ENCODE results near the gene MBNL3.
"Not testable (repeated sequence)": the region's sequence is repeated elsewhere in the genome, so short reads cannot be mapped to it uniquely, and the experiment has no call there.

MBNL3 gene

GRCh38 chrX:132461886-132462285, 27.0 kb downstream of the MBNL3 start:
- H3K27ac ChIP-seq (ENCODE audit: low read depth in 2 of 2, low read length in 2 of 2), result no peak overlapping the region
- H3K4me3 ChIP-seq (ENCODE audit: low read length in 2 of 2), result no peak overlapping the region
- no peak overlapping the region for H3K9ac ChIP-seq (ENCODE audit: low read depth in 1 of 2, low read length in 2 of 2)
- H3K36me3 ChIP-seq (ENCODE audit: control insufficient read depth in 2 of 2, insufficient read depth in 2 of 2, low read length in 2 of 2), result no peaks in the 10 kb centered on the region
- no peaks in the 10 kb centered on the region for H3K4me1 ChIP-seq (ENCODE audit: control insufficient read depth in 2 of 2, insufficient read depth in 2 of 2, low read length in 2 of 2)
- no peaks in the 10 kb centered on the region for H3K9me3 ChIP-seq (ENCODE audit: control insufficient read depth in 2 of 2, low read length in 2 of 2)
- peaks cover 0 to 5% of the 10 kb centered on the region in 2 donors for H3K27me3 ChIP-seq (ENCODE audit: control insufficient read depth in 2 of 2, insufficient read depth in 2 of 2, low read length in 2 of 2)

GRCh38 chrX:132452911-132453550, 35.8 kb downstream of the MBNL3 start:
- H3K27me3 ChIP-seq (ENCODE audit: control insufficient read depth in 2 of 2, insufficient read depth in 2 of 2, low read length in 2 of 2), result peaks cover 0 to 5% of the 10 kb centered on the region in 2 donors
- H3K4me1 ChIP-seq (ENCODE audit: control insufficient read depth in 2 of 2, insufficient read depth in 2 of 2, low read length in 2 of 2), result no peaks in the 10 kb centered on the region
- no peak overlapping the region for H3K27ac ChIP-seq (ENCODE audit: low read depth in 2 of 2, low read length in 2 of 2)
- no peak overlapping the region for H3K4me3 ChIP-seq (ENCODE audit: low read length in 2 of 2)
- peaks cover 0 to 2% of the 10 kb centered on the region in 2 donors for H3K9me3 ChIP-seq (ENCODE audit: control insufficient read depth in 2 of 2, low read length in 2 of 2)
- no peak overlapping the region for H3K9ac ChIP-seq (ENCODE audit: low read depth in 1 of 2, low read length in 2 of 2)
- H3K36me3 ChIP-seq (ENCODE audit: control insufficient read depth in 2 of 2, insufficient read depth in 2 of 2, low read length in 2 of 2), result no peaks in the 10 kb centered on the region

- not testable (repeated sequence) for H3K27me3 ChIP-seq (ENCODE audit: control insufficient read depth in 2 of 2, insufficient read depth in 2 of 2, low read length in 2 of 2); H3K9ac ChIP-seq (ENCODE audit: low read depth in 1 of 2, low read length in 2 of 2); H3K9me3 ChIP-seq (ENCODE audit: control insufficient read depth in 2 of 2, low read length in 2 of 2); H3K36me3 ChIP-seq (ENCODE audit: control insufficient read depth in 2 of 2, insufficient read depth in 2 of 2, low read length in 2 of 2); H3K4me3 ChIP-seq (ENCODE audit: low read length in 2 of 2); H3K27ac ChIP-seq (ENCODE audit: low read depth in 2 of 2, low read length in 2 of 2); H3K4me1 ChIP-seq (ENCODE audit: control insufficient read depth in 2 of 2, insufficient read depth in 2 of 2, low read length in 2 of 2)
These were observed 42.9 kb downstream of the MBNL3 start for GRCh38 chrX:132445909-132446308.

- H3K9me3 ChIP-seq (ENCODE audit: control insufficient read depth in 2 of 2, low read length in 2 of 2), result no peaks in the 10 kb centered on the region
These were observed 43.9 kb downstream of the MBNL3 start for GRCh38 chrX:132444936-132445335.

GRCh38 chrX:132443196-132444135, 45.4 kb downstream of the MBNL3 start:
- H3K4me1 ChIP-seq (ENCODE audit: control insufficient read depth in 2 of 2, insufficient read depth in 2 of 2, low read length in 2 of 2), result no peaks in the 10 kb centered on the region
- H3K9me3 ChIP-seq (ENCODE audit: control insufficient read depth in 2 of 2, low read length in 2 of 2), result no peaks in the 10 kb centered on the region
- peaks cover 0 to 2% of the 10 kb centered on the region in 2 donors for H3K27me3 ChIP-seq (ENCODE audit: control insufficient read depth in 2 of 2, insufficient read depth in 2 of 2, low read length in 2 of 2)
- no peak overlapping the region for H3K9ac ChIP-seq (ENCODE audit: low read depth in 1 of 2, low read length in 2 of 2)
- H3K4me3 ChIP-seq (ENCODE audit: low read length in 2 of 2), result no peak overlapping the region
- no peaks in the 10 kb centered on the region for H3K36me3 ChIP-seq (ENCODE audit: control insufficient read depth in 2 of 2, insufficient read depth in 2 of 2, low read length in 2 of 2)
- no peak overlapping the region for H3K27ac ChIP-seq (ENCODE audit: low read depth in 2 of 2, low read length in 2 of 2)

More at GRCh38 chrX:132444936-132445335, 43.9 kb downstream of the MBNL3 start:
- H3K4me1 ChIP-seq (ENCODE audit: control insufficient read depth in 2 of 2, insufficient read depth in 2 of 2, low read length in 2 of 2), result no peaks in the 10 kb centered on the region
- H3K27ac ChIP-seq (ENCODE audit: low read depth in 2 of 2, low read length in 2 of 2), result no peak overlapping the region
- H3K36me3 ChIP-seq (ENCODE audit: control insufficient read depth in 2 of 2, insufficient read depth in 2 of 2, low read length in 2 of 2), result no peaks in the 10 kb centered on the region
- no peak overlapping the region for H3K9ac ChIP-seq (ENCODE audit: low read depth in 1 of 2, low read length in 2 of 2)
- peaks cover 0 to 2% of the 10 kb centered on the region in 2 donors for H3K27me3 ChIP-seq (ENCODE audit: control insufficient read depth in 2 of 2, insufficient read depth in 2 of 2, low read length in 2 of 2)
- no peak overlapping the region for H3K4me3 ChIP-seq (ENCODE audit: low read length in 2 of 2)

GRCh38 chrX:132442691-132443090, 46.1 kb downstream of the MBNL3 start:
- Histone ChIP-seq H3K27ac (ENCODE audit: low read depth in 2 of 2, low read length in 2 of 2) (no peak overlapping the region), H3K36me3 (ENCODE audit: control insufficient read depth in 2 of 2, insufficient read depth in 2 of 2, low read length in 2 of 2) (no peaks in the 10 kb centered on the region), H3K27me3 (ENCODE audit: control insufficient read depth in 2 of 2, insufficient read depth in 2 of 2, low read length in 2 of 2) (peaks cover 0 to 2% of the 10 kb centered on the region in 2 donors)

GRCh38 chrX:132435222-132435621, 53.6 kb downstream of the MBNL3 start:
- Histone ChIP-seq H3K9ac (ENCODE audit: low read depth in 1 of 2, low read length in 2 of 2) (no peak overlapping the region), H3K4me1 (ENCODE audit: control insufficient read depth in 2 of 2, insufficient read depth in 2 of 2, low read length in 2 of 2) (no peaks in the 10 kb centered on the region), H3K27ac (ENCODE audit: low read depth in 2 of 2, low read length in 2 of 2) (no peak overlapping the region), H3K27me3 (ENCODE audit: control insufficient read depth in 2 of 2, insufficient read depth in 2 of 2, low read length in 2 of 2) (peaks cover 0 to 2% of the 10 kb centered on the region in 2 donors), H3K9me3 (ENCODE audit: control insufficient read depth in 2 of 2, low read length in 2 of 2) (no peaks in the 10 kb centered on the region), H3K36me3 (ENCODE audit: control insufficient read depth in 2 of 2, insufficient read depth in 2 of 2, low read length in 2 of 2) (peaks cover 0 to 3% of the 10 kb centered on the region in 2 donors), H3K4me3 (ENCODE audit: low read length in 2 of 2) (no peak overlapping the region)

More at GRCh38 chrX:132442691-132443090, 46.1 kb downstream of the MBNL3 start:
- Histone ChIP-seq H3K9me3 (ENCODE audit: control insufficient read depth in 2 of 2, low read length in 2 of 2) (no peaks in the 10 kb centered on the region), H3K9ac (ENCODE audit: low read depth in 1 of 2, low read length in 2 of 2) (no peak overlapping the region), H3K4me3 (ENCODE audit: low read length in 2 of 2) (no peak overlapping the region), H3K4me1 (ENCODE audit: control insufficient read depth in 2 of 2, insufficient read depth in 2 of 2, low read length in 2 of 2) (no peaks in the 10 kb centered on the region)

GRCh38 chrX:132433551-132433950, 55.3 kb downstream of the MBNL3 start:
- Histone ChIP-seq H3K4me1 (ENCODE audit: control insufficient read depth in 2 of 2, insufficient read depth in 2 of 2, low read length in 2 of 2) (no peaks in the 10 kb centered on the region), H3K27me3 (ENCODE audit: control insufficient read depth in 2 of 2, insufficient read depth in 2 of 2, low read length in 2 of 2) (peaks cover 0 to 2% of the 10 kb centered on the region in 2 donors), H3K36me3 (ENCODE audit: control insufficient read depth in 2 of 2, insufficient read depth in 2 of 2, low read length in 2 of 2) (peaks cover 0 to 3% of the 10 kb centered on the region in 2 donors), H3K9me3 (ENCODE audit: control insufficient read depth in 2 of 2, low read length in 2 of 2) (no peaks in the 10 kb centered on the region), H3K27ac (ENCODE audit: low read depth in 2 of 2, low read length in 2 of 2) (no peak overlapping the region), H3K4me3 (ENCODE audit: low read length in 2 of 2) (no peak overlapping the region), H3K9ac (ENCODE audit: low read depth in 1 of 2, low read length in 2 of 2) (no peak overlapping the region)

GRCh38 chrX:132433001-132433400, 55.8 kb downstream of the MBNL3 start:
- no peak overlapping the region for H3K27ac ChIP-seq (ENCODE audit: low read depth in 2 of 2, low read length in 2 of 2)

GRCh38 chrX:132428896-132429295, 59.9 kb downstream of the MBNL3 start:
- Histone ChIP-seq H3K9me3 (ENCODE audit: control insufficient read depth in 2 of 2, low read length in 2 of 2) (no peaks in the 10 kb centered on the region), H3K27ac (ENCODE audit: low read depth in 2 of 2, low read length in 2 of 2) (no peak overlapping the region), H3K4me1 (ENCODE audit: control insufficient read depth in 2 of 2, insufficient read depth in 2 of 2, low read length in 2 of 2) (no peaks in the 10 kb centered on the region), H3K9ac (ENCODE audit: low read depth in 1 of 2, low read length in 2 of 2) (no peak overlapping the region), H3K4me3 (ENCODE audit: low read length in 2 of 2) (no peak overlapping the region), H3K36me3 (ENCODE audit: control insufficient read depth in 2 of 2, insufficient read depth in 2 of 2, low read length in 2 of 2) (no peaks in the 10 kb centered on the region), H3K27me3 (ENCODE audit: control insufficient read depth in 2 of 2, insufficient read depth in 2 of 2, low read length in 2 of 2) (peaks cover 0 to 2% of the 10 kb centered on the region in 2 donors)

More at GRCh38 chrX:132433001-132433400, 55.8 kb downstream of the MBNL3 start:
- no peak overlapping the region for H3K4me3 ChIP-seq (ENCODE audit: low read length in 2 of 2)
- H3K36me3 ChIP-seq (ENCODE audit: control insufficient read depth in 2 of 2, insufficient read depth in 2 of 2, low read length in 2 of 2), result peaks cover 0 to 3% of the 10 kb centered on the region in 2 donors
- H3K27me3 ChIP-seq (ENCODE audit: control insufficient read depth in 2 of 2, insufficient read depth in 2 of 2, low read length in 2 of 2), result peaks cover 0 to 2% of the 10 kb centered on the region in 2 donors
- no peak overlapping the region for H3K9ac ChIP-seq (ENCODE audit: low read depth in 1 of 2, low read length in 2 of 2)
- no peaks in the 10 kb centered on the region for H3K4me1 ChIP-seq (ENCODE audit: control insufficient read depth in 2 of 2, insufficient read depth in 2 of 2, low read length in 2 of 2)
- H3K9me3 ChIP-seq (ENCODE audit: control insufficient read depth in 2 of 2, low read length in 2 of 2), result no peaks in the 10 kb centered on the region

All from mucosa of rectum (tissue), 2 donors.